H1 (cell line): ENCODE data around the gene SMARCA1. TPM values are rescaled to one million over a fixed set of nuclear protein-coding genes. Genes with fewer than 3 reads are reported as not detected.

Experiments used
- CTCF ChIA-PET: fragments of 300-600 bp; sonication (Branson Sonifier 250); formaldehyde crosslinking; loops from one replicate; lab custom pipeline; 2021; ENCODE audit not compliant: partially characterized antibody; lab: Charles Lee
- POLR2A ChIA-PET: fragments of 300-600 bp; sonication (Branson Sonifier 250); formaldehyde crosslinking; loops from one replicate; lab custom pipeline; 2021; ENCODE audit warnings: inconsistent platforms; ENCODE audit not compliant: partially characterized antibody; lab: Charles Lee
- DNase-seq, 2 experiments: peaks; one replicate each; pipeline versions ENCODE4 v3.0.0 to v3.0.0-alpha.2; 2010 to 2022; ENCODE audit warnings: low spot score in 2 of 2, low read depth in 1 of 2, mixed read lengths in 1 of 2
- FAIRE-seq: peaks from 2 replicates; lab custom pipeline; 2011; peaks lifted over from hg19 to GRCh38; lab: Jason Lieb, UNC
- H2AFZ ChIP-seq: 2 replicates; pipeline ENCODE4 v1.8.1; 2012; ENCODE audit warnings: low read length, inconsistent platforms
- H2AK5ac ChIP-seq: 2 replicates; pipeline ENCODE4 v1.6.1; 2013; ENCODE audit warnings: low read depth, low read length
- H2BK120ac ChIP-seq: replicated peaks from 2 replicates; pipeline ENCODE3; 2013; ENCODE audit warnings: low read depth, low read length, inconsistent platforms
- H2BK12ac ChIP-seq: 2 replicates; pipeline ENCODE4 v1.6.1; 2013; ENCODE audit warnings: low read depth, low read length
- H2BK15ac ChIP-seq: 2 replicates; pipeline ENCODE4 v1.6.1; 2013; ENCODE audit warnings: low read length
- H2BK20ac ChIP-seq: 2 replicates; pipeline ENCODE4 v1.6.1; 2013; ENCODE audit warnings: low read length
- H2BK5ac ChIP-seq: 2 replicates; pipeline ENCODE4 v1.6.1; 2013; ENCODE audit warnings: low read depth, low read length
- H3K14ac ChIP-seq: 2 replicates; pipeline ENCODE4 v1.6.1; 2013; ENCODE audit warnings: inconsistent platforms; ENCODE audit not compliant: insufficient read length
- H3K18ac ChIP-seq: 2 replicates; pipeline ENCODE4 v1.6.1; 2013; ENCODE audit warnings: low read length; ENCODE audit errors: extremely low read depth
- H3K23ac ChIP-seq: 2 replicates; pipeline ENCODE4 v1.6.1; 2013; ENCODE audit warnings: inconsistent platforms; ENCODE audit not compliant: insufficient read length
- H3K23me2 ChIP-seq: 2 replicates; pipeline ENCODE4 v1.6.1; 2013; ENCODE audit warnings: low read depth, low read length
- H3K27ac ChIP-seq: 2 replicates; pipeline ENCODE4 v1.6.1; 2011; ENCODE audit warnings: low read depth, low read length, inconsistent platforms
- H3K27me3 ChIP-seq, 4 experiments: replicated peaks in 1 of 4; 1 replicate in 1 of 4; 2 replicates in 3 of 4; pipeline versions ENCODE4 v1.6.1 to v1.8.1; 2011 to 2013; ENCODE audit warnings: low read length in 3 of 4, mild to moderate bottlenecking in 3 of 4, inconsistent platforms in 2 of 4, mixed read lengths in 2 of 4, moderate library complexity in 1 of 4; ENCODE audit not compliant: control insufficient read depth in 3 of 4, insufficient read depth in 3 of 4; ENCODE audit errors: extremely low read depth in 1 of 4
- H3K36me3 ChIP-seq, 4 experiments: 2 replicates each; pipeline versions ENCODE4 v1.6.1 to v1.8.1; 2011 to 2013; ENCODE audit warnings: mild to moderate bottlenecking in 4 of 4, low read length in 3 of 4, moderate library complexity in 2 of 4, control low read depth in 1 of 4, inconsistent platforms in 1 of 4; ENCODE audit not compliant: insufficient read depth in 4 of 4, control insufficient read depth in 2 of 4
- H3K4ac ChIP-seq: replicated peaks from 2 replicates; pipeline ENCODE3; 2013; ENCODE audit warnings: low read length, low read depth, mixed read lengths, inconsistent platforms; ENCODE audit not compliant: insufficient read length
- H3K4me1 ChIP-seq, 4 experiments: replicated peaks in 1 of 4; 1 replicate in 1 of 4; 2 replicates in 3 of 4; pipeline versions ENCODE4 v1.6.1 to v1.8.1; 2011 to 2013; ENCODE audit warnings: low read length in 3 of 4, inconsistent platforms in 2 of 4, mixed read lengths in 1 of 4; ENCODE audit not compliant: insufficient read depth in 4 of 4, control insufficient read depth in 3 of 4
- H3K4me2 ChIP-seq, 2 experiments: 2 replicates each; pipeline versions ENCODE4 v1.6.1 to v1.8.1; 2011 to 2013; ENCODE audit warnings: low read depth in 2 of 2, low read length in 2 of 2, control low read depth in 1 of 2, inconsistent platforms in 1 of 2, mild to moderate bottlenecking in 1 of 2; ENCODE audit not compliant: insufficient read depth in 1 of 2
- H3K4me3 ChIP-seq, 4 experiments: fragments of 200-600, 300-600 bp in 1 of 4; sonication (generic), shearing (Covaris generic), sonication (Bioruptor Twin) in 1 of 4; 2 replicates each; pipeline versions ENCODE4 v1.5.1 to v1.8.1; 2011 to 2016; ENCODE audit warnings: low read length in 4 of 4, low read depth in 3 of 4, control low read depth in 2 of 4, inconsistent platforms in 2 of 4, mild to moderate bottlenecking in 2 of 4, mixed read lengths in 1 of 4, moderate library complexity in 1 of 4; ENCODE audit not compliant: insufficient read depth in 2 of 4; ENCODE audit errors: extremely low read depth in 1 of 4
- H3K56ac ChIP-seq: replicated peaks from 2 replicates; pipeline ENCODE3; 2013; ENCODE audit warnings: low read depth, mild to moderate bottlenecking, mixed read lengths, low read length, inconsistent platforms; ENCODE audit not compliant: insufficient read length
- H3K79me1 ChIP-seq: 2 replicates; pipeline ENCODE4 v1.6.1; 2013; ENCODE audit warnings: low read depth, low read length, control low read depth
- H3K79me2 ChIP-seq, 2 experiments: 2 replicates each; pipeline versions ENCODE4 v1.6.1 to v1.8.1; 2012 to 2013; ENCODE audit warnings: low read length in 2 of 2, mild to moderate bottlenecking in 2 of 2, inconsistent platforms in 1 of 2; ENCODE audit not compliant: insufficient read depth in 2 of 2, control insufficient read depth in 1 of 2
- H3K9ac ChIP-seq, 4 experiments: replicated peaks in 1 of 4; 1 replicate in 1 of 4; 2 replicates in 3 of 4; pipeline versions ENCODE4 v1.6.1 to v1.8.1; 2011 to 2013; ENCODE audit warnings: low read depth in 3 of 4, low read length in 3 of 4, control low read depth in 2 of 4, mild to moderate bottlenecking in 2 of 4, moderate library complexity in 2 of 4, inconsistent platforms in 1 of 4; ENCODE audit errors: extremely low read depth in 1 of 4
- H3K9me3 ChIP-seq, 2 experiments: 2 replicates each; pipeline versions ENCODE4 v1.6.1 to v1.8.1; 2012 to 2013; ENCODE audit warnings: mild to moderate bottlenecking in 2 of 2, moderate library complexity in 2 of 2, control low read depth in 1 of 2, inconsistent platforms in 1 of 2, low read depth in 1 of 2, low read length in 1 of 2, mixed read lengths in 1 of 2; ENCODE audit not compliant: insufficient read depth in 2 of 2
- H4K20me1 ChIP-seq, 2 experiments: replicated peaks in 1 of 2; 2 replicates each; pipeline versions ENCODE3 to v1.8.1; 2011 to 2013; ENCODE audit warnings: inconsistent platforms in 2 of 2, low read length in 2 of 2, mild to moderate bottlenecking in 1 of 2; ENCODE audit not compliant: insufficient read depth in 2 of 2, control insufficient read depth in 1 of 2
- H4K5ac ChIP-seq: 2 replicates; pipeline ENCODE4 v1.6.1; 2013; ENCODE audit warnings: low read length, low read depth, mixed read lengths, inconsistent platforms; ENCODE audit not compliant: insufficient read length
- H4K8ac ChIP-seq: 2 replicates; pipeline ENCODE4 v1.8.0; 2013; ENCODE audit warnings: mild to moderate bottlenecking, moderate library complexity, low read length, inconsistent platforms; ENCODE audit not compliant: insufficient read depth; ENCODE audit errors: extremely low read depth
- H4K91ac ChIP-seq: replicated peaks from 2 replicates; pipeline ENCODE3; 2013; ENCODE audit warnings: low read length, mixed read lengths, inconsistent platforms; ENCODE audit not compliant: insufficient read length
- EGR1 ChIP-seq: IDR thresholded peaks from 2 replicates; pipeline ENCODE4 v1.6.1; 2011; ENCODE audit warnings: low read depth, low read length, borderline replicate concordance
- FOSL1 ChIP-seq: IDR thresholded peaks from 2 replicates; pipeline ENCODE4 v1.6.1; 2011; ENCODE audit warnings: mild to moderate bottlenecking, low read depth, low read length, moderate library complexity; ENCODE audit not compliant: insufficient read depth
- POLR2A ChIP-seq, 2 experiments: IDR thresholded peaks; 1 replicate in 1 of 2; 2 replicates in 1 of 2; pipeline ENCODE4 v1.6.1; 2011; ENCODE audit warnings: low read depth in 2 of 2, low read length in 2 of 2, mild to moderate bottlenecking in 2 of 2; ENCODE audit errors: control extremely low read depth in 1 of 2
- POLR2AphosphoS5 ChIP-seq: IDR thresholded peaks from 2 replicates; pipeline ENCODE4 v1.6.1; 2011; ENCODE audit warnings: low read depth, low read length
- SAP30 ChIP-seq: fragments of 300-600 bp; sonication (generic); IDR thresholded peaks from 2 replicates; pipeline ENCODE4 v1.7.1; 2012; ENCODE audit warnings: low read length, moderate library complexity, mild to moderate bottlenecking, inconsistent platforms; ENCODE audit not compliant: insufficient read depth, insufficient replicate concordance
- SRF ChIP-seq: IDR thresholded peaks from 2 replicates; pipeline ENCODE4 v1.6.1; 2011; ENCODE audit warnings: mild to moderate bottlenecking, low read depth, low read length, moderate library complexity
- TAF1 ChIP-seq: IDR thresholded peaks from 2 replicates; pipeline ENCODE4 v1.6.1; 2011; ENCODE audit warnings: mild to moderate bottlenecking, low read depth, low read length
- TBP ChIP-seq: IDR thresholded peaks from 2 replicates; pipeline ENCODE4 v1.6.1; 2011; ENCODE audit warnings: low read depth, low read length, improper control_type of control experiment
- WGBS, 2 experiments: shearing (Covaris generic) in 1 of 2; methylation state at CpG; one replicate each; pipeline versions ENCODE4 v1.1.6 to v1.1.7; 2013 to 2015; ENCODE audit warnings: low lambda C conversion rate in 2 of 2, mixed read lengths in 2 of 2, inconsistent platforms in 1 of 2, low coverage in 1 of 2, missing lambda C conversion rate in 1 of 2; ENCODE audit not compliant: insufficient replicate concordance in 2 of 2, insufficient coverage in 1 of 2, insufficient read length in 1 of 2; ENCODE audit errors: extremely low coverage in 1 of 2, missing lambda C conversion rate in 1 of 2; 5-methylcytosine and 5-hydroxymethylcytosine counted together
- long read RNA-seq, 2 experiments: library from RNA in 1 of 2; library from capped mRNA in 1 of 2; stranded (forward); transcript quantifications; one replicate each; pipeline ENCODE4 v2.0.0, GENCODE V29; 2021; ENCODE audit warnings: inconsistent platforms in 1 of 2
- polyA minus RNA-seq, 3 experiments: library from RNA; depleted of rRNA, polyadenylated mRNA; stranded (reverse); fragments of >200 nt; gene quantifications; 1 replicate in 2 of 3; 2 replicates in 1 of 3; pipeline ENCODE4 v1.2.3, GENCODE V29; 2011
- polyA plus RNA-seq, 7 experiments: library from polyadenylated mRNA; depleted of rRNA in 3 of 7; stranded (reverse) in 5 of 7; unstranded in 2 of 7; fragments of >200 nt in 5 of 7; fragments of 200-250 nt in 2 of 7; gene quantifications; 1 replicate in 5 of 7; 2 replicates in 1 of 7; 4 replicates in 1 of 7; pipeline versions ENCODE4 v1.2.1 to v1.2.3, GENCODE V29; 2011 to 2013; ENCODE audit warnings: missing spikeins in 2 of 7, mixed read lengths in 2 of 7
- total RNA-seq: library from RNA; stranded (reverse); fragmentation: NEBNext Ultra II Directional; extraction: Animal tissue kit (Norgen Biotek cat#: 25700); gene quantifications from 2 replicates; pipeline ENCODE4 v1.2.1, GENCODE V29; 2021

SMARCA1 gene
- total RNA-seq: 54.4 and 55.8 TPM in 2 replicates
- 8.6 and 13.1 TPM in 2 replicates for polyA plus RNA-seq (2011; rRNA removed)
- polyA plus RNA-seq (2011; cell fraction: cytosol; rRNA removed): 22.5 TPM
- 6.2 TPM for polyA plus RNA-seq (2011; cell fraction: nucleus; rRNA removed)
- polyA plus RNA-seq (2012, experiment 1 of 2): 27.6 to 54.1 TPM (median 33.3 TPM) in 4 replicates
- polyA plus RNA-seq (2012, experiment 2 of 2): 2.6 TPM
- 35.5 TPM for polyA plus RNA-seq (2013, experiment 1 of 2)
- polyA plus RNA-seq (2013, experiment 2 of 2): 35.2 TPM
- polyA minus RNA-seq (2011; rRNA and poly(A)+ RNA removed): 15.5 and 25.5 TPM in 2 replicates
- 14.4 TPM for polyA minus RNA-seq (2011; cell fraction: cytosol; rRNA and poly(A)+ RNA removed)
- 21.1 TPM for polyA minus RNA-seq (2011; cell fraction: nucleus; rRNA and poly(A)+ RNA removed)
- long read RNA-seq, experiment 1, transcript SMARCA1-201 (25 exons, 3,564 nt): major isoform, 5 of 58 reads
- long read RNA-seq, experiment 1, partial matches to known transcripts: 38 of 58 reads
- long read RNA-seq, experiment 1, other reads (novel, unspliced or antisense): 15 of 58 reads
- long read RNA-seq, experiment 2, full-length matches to known transcripts: 15 of 31 reads
- long read RNA-seq, experiment 2, partial matches to known transcripts: 7 of 31 reads
- long read RNA-seq, experiment 2, other reads (novel, unspliced or antisense): 9 of 31 reads

DNA sequence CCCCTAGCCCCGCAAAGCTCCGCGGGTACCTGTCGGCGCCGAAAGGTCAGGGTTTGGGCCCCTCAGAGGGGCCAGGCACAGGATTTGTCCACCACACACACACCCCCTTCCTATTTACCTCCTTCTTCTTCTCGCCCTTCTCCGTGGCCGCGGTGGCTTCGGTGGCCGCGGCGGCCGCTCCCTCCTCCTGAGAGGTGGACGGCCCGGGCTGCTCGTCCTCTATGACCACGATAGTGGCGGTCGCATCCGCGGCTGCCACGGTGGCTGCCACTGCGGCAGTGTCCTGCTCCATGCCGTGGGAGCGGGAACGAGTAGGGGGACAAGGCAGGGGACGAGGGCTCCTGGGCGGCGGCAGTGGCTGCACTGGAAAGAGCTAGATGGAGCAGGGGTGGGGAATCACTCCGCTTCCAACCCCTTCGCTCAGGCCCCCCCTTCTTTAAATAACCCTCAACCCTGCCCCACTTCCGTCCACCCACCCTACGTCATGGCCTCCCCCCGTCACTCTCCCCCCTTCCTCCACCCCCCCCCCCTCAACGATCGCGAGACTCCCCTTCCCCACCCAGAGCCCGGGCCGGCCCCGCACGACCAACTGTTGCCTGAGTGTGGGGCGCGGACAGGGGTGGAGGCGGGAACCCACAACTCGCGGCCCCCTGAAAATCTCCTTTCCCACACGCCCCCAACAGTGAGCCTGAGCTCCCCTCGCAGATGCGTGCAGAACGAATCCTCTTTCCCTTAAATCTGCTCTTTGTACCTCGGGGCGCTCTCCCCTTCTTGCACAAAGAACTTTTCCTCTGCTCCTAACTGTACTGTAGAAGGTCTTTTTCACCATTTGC, at the start of gene SMARCA1:
Gene SMARCA1 (minus strand): TSS at position 412 of the 833 bp plus-strand sequence. CDS start 120 bp downstream, at position 292.
- Histone ChIP-seq H2BK5ac (peak within 1 kb of the TSS; percentile 60; the same call in 1 of the 2 replicates), H3K27ac (peak within 1 kb of the TSS; percentile 75), H2AK5ac (no peak within 1 kb of the TSS), H2BK12ac (no peak within 1 kb of the TSS), H2BK20ac (no peak within 1 kb of the TSS), H3K23me2 (no peaks in the 10 kb centered on the region), H2BK15ac (no peak within 1 kb of the TSS), H3K79me2 (peaks cover 3 to 39% of the 10 kb centered on the region in 2 experiments; a peak in 3 of 4 replicates), H3K56ac (peak within 1 kb of the TSS; percentile 69), H4K91ac (peak within 1 kb of the TSS; percentile 81), H2BK120ac (no peak within 1 kb of the TSS), H3K4me2 (peak within 1 kb of the TSS; percentile 63 to 80), H3K4me1 (no peaks in the 10 kb centered on the region; a peak in 1 of 7 replicates), H4K8ac (peak within 1 kb of the TSS; percentile 79; the same call in 1 of the 2 replicates), H3K9ac (peak within 1 kb of the TSS; percentile 64 to 86 (median 76)), H3K4me3 (peak within 1 kb of the TSS; percentile 65 to 99 (median 69)), H3K4ac (peak within 1 kb of the TSS; percentile 78), H2AFZ (peak within 1 kb of the TSS; percentile 64; the same call in 1 of the 2 replicates), H3K18ac (peak within 1 kb of the TSS; percentile 48), H3K9me3 (no peaks in the 10 kb centered on the region), H3K14ac (no peak within 1 kb of the TSS), H3K27me3 (no peaks in the 10 kb centered on the region), H3K36me3 (no peaks in the 10 kb centered on the region), H4K20me1 (no peaks in the 10 kb centered on the region), H3K79me1 (no peaks in the 10 kb centered on the region), H4K5ac (peak within 1 kb of the TSS; percentile 88), H3K23ac (peak within 1 kb of the TSS; percentile 27)
- ChIA-PET CTCF (interaction anchor here (1.6 kb wide), 1 partner anchor 17 kb away, joined by 3 read pairs; the partner anchor contains the start of gene OCRL), POLR2A (interaction anchor here (1.0 kb wide), 1 partner anchor 17 kb away, joined by 5 read pairs; the partner anchor contains the start of gene OCRL)
- FAIRE-seq (no peak), DNase-seq (peak in 1 of 2 experiments; percentile 58)
- WGBS, 2 experiments: 2% methylated on average over 7 of the region's 54 CpGs; no CpG with 5 or more reads in 1 of the 2 experiments
- TF ChIP-seq SRF (no peak), SAP30 (no peak), POLR2A (IDR thresholded peaks at IDR 0.05; ENCODE audit: control extremely low read depth in 1 of 2, low read depth in 2 of 2, low read length in 2 of 2) (peak; percentile 65 to 82; a peak in 2 of 3 replicates), TBP (peak; percentile 51), FOSL1 (no peak), POLR2AphosphoS5 (peak; percentile 76), EGR1 (0 out of 2 replicates have a peak, but pooled peaks have one; percentile 5), TAF1 (peak; percentile 51; the same call in 1 of the 2 replicates)
